Kidney (tissue), 14 donors: ENCODE data around the gene CACNG1. TPM values are rescaled to one million over a fixed set of nuclear protein-coding genes. Genes with fewer than 3 reads are reported as not detected.
A peak's percentile ranks its signal among the peaks of the same experiment; 100 is the strongest.

Experiments used
- DNase-seq, 5 donors: peaks; one replicate each; pipeline ENCODE4 v3.0.0-alpha.2; 2013 to 2020
- FAIRE-seq: peaks from 2 replicates; lab custom pipeline; 2012; peaks lifted over from hg19 to GRCh38; lab: Jason Lieb, UNC
- H3K27ac ChIP-seq, 2 donors: one replicate each; pipeline ENCODE4 v1.7.0; 2013; ENCODE audit warnings: low read depth in 2 of 2, low read length in 2 of 2, inconsistent platforms in 1 of 2
- H3K27me3 ChIP-seq: one replicate; pipeline ENCODE4 v1.7.1; 2013; ENCODE audit warnings: low read length, inconsistent platforms; ENCODE audit not compliant: control insufficient read depth, insufficient read depth
- H3K36me3 ChIP-seq, 3 donors: one replicate each; pipeline versions ENCODE4 v1.7.0 to v1.7.1; 2013; ENCODE audit warnings: low read length in 3 of 3, control low read depth in 1 of 3, inconsistent platforms in 1 of 3; ENCODE audit not compliant: insufficient read depth in 3 of 3, control insufficient read depth in 2 of 3
- H3K4me1 ChIP-seq, 3 donors: one replicate each; pipeline versions ENCODE4 v1.7.0 to v1.7.1; 2013; ENCODE audit warnings: low read length in 3 of 3, inconsistent platforms in 1 of 3, low read depth in 1 of 3; ENCODE audit not compliant: control insufficient read depth in 2 of 3, insufficient read depth in 2 of 3
- H3K4me3 ChIP-seq, 3 donors: one replicate each; pipeline versions ENCODE4 v1.7.0 to v1.8.1; 2013; ENCODE audit warnings: low read length in 3 of 3, control low read depth in 1 of 3, inconsistent platforms in 1 of 3
- H3K9ac ChIP-seq, 3 donors: one replicate each; pipeline versions ENCODE4 v1.7.0 to v1.7.1; 2013; ENCODE audit warnings: low read length in 3 of 3, control low read depth in 1 of 3, inconsistent platforms in 1 of 3
- H3K9me3 ChIP-seq, 3 donors: one replicate each; pipeline versions ENCODE4 v1.7.0 to v1.7.1; 2013; ENCODE audit warnings: low read length in 3 of 3, control low read depth in 1 of 3, inconsistent platforms in 1 of 3; ENCODE audit not compliant: control insufficient read depth in 2 of 3, insufficient read depth in 1 of 3
- intact Hi-C: fragments of 100-400 bp; cut with DNase I; formaldehyde crosslinking; loops from one replicate; pipeline ENCODE4 v1.11.1; 2022
- polyA plus RNA-seq: library from polyadenylated mRNA; stranded (reverse); fragments of 350-450 nt; fragmentation: Illumina TruSeq; extraction: RNeasy Lipid Tissue Mini Kit (QIAGEN cat#74804); gene quantifications from one replicate; pipeline ENCODE4 v1.2.3, GENCODE V29; 2014; ENCODE audit warnings: low read depth, low replicate concordance; ENCODE audit not compliant: insufficient read depth
- total RNA-seq: library from RNA; stranded (reverse); fragmentation: NEBNext Ultra II Directional; extraction: Animal tissue kit (Norgen Biotek cat#: 25700); gene quantifications from one replicate; pipeline ENCODE4 v1.2.1, GENCODE V29; 2021
- TF ChIP-seq, protein P1 (sequence below): IDR thresholded peaks from 3 replicates; pipeline ENCODE4 v1.5.1; 2012; ENCODE audit warnings: mild to moderate bottlenecking, moderate library complexity, borderline replicate concordance; ENCODE audit not compliant: insufficient read depth; ENCODE audit errors: extremely low read depth
- donor health status: control.
- donor health status: control.
- donor health status: control.
- donor health status: control.
- donor health status: control.
- donor health status: DM: yes; HTN: yes; CAD: no.
- donor health status: Normal renal cell carcinoma (clear cell type).

Gene CACNG1
- total and polyA plus RNA-seq, 2 donors from 2014 or later: not detected

DNA sequence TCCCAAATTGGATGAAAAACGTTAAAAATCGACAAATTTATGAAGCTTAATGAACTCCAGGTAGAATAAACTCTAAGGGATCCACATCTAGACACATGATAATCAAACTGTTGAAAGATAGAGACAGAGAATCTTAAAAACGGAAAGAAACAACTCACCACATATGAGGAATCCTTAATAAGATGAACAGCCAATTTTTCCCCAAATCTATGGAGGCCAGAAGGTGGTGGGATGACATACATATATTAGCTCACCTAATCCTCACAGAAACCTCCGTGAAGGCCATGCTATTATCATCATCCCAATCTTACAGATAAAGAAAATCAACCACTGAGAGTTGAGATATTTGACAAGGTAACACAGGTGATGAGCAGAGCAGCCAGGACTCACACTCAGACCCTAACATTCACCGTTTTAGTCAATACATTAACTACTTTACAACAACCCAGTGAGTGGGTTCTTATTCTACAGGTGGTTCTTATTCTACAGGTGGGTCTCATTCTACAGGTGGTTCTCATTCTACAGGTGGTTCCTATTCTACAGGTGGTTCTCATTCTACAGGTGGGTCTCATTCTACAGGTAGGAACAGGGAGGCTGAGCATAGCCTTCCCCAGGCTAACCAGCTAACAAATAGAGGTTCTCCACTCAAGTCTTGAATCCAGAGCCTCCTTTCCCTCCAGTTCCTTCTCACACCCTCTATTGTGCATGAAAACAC, 4.8 kb downstream of the CACNG1 start:
- H3K9me3 ChIP-seq: peaks cover 0 to 17% (median 0%) of the 10 kb centered on the region in 3 donors
- no peak overlapping the region for H3K27ac ChIP-seq
- H3K4me1 ChIP-seq: no peaks in the 10 kb centered on the region
- H3K27me3 ChIP-seq: no peaks in the 10 kb centered on the region
- no peak overlapping the region for H3K9ac ChIP-seq
- no peak overlapping the region for H3K4me3 ChIP-seq
- DNase-seq (no peak), FAIRE-seq (no peak)
- intact Hi-C loops: no loop called here
- TF ChIP-seq, protein P1, sequence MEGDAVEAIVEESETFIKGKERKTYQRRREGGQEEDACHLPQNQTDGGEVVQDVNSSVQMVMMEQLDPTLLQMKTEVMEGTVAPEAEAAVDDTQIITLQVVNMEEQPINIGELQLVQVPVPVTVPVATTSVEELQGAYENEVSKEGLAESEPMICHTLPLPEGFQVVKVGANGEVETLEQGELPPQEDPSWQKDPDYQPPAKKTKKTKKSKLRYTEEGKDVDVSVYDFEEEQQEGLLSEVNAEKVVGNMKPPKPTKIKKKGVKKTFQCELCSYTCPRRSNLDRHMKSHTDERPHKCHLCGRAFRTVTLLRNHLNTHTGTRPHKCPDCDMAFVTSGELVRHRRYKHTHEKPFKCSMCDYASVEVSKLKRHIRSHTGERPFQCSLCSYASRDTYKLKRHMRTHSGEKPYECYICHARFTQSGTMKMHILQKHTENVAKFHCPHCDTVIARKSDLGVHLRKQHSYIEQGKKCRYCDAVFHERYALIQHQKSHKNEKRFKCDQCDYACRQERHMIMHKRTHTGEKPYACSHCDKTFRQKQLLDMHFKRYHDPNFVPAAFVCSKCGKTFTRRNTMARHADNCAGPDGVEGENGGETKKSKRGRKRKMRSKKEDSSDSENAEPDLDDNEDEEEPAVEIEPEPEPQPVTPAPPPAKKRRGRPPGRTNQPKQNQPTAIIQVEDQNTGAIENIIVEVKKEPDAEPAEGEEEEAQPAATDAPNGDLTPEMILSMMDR: no peak
- no peaks in the 10 kb centered on the region for H3K36me3 ChIP-seq

DNA sequence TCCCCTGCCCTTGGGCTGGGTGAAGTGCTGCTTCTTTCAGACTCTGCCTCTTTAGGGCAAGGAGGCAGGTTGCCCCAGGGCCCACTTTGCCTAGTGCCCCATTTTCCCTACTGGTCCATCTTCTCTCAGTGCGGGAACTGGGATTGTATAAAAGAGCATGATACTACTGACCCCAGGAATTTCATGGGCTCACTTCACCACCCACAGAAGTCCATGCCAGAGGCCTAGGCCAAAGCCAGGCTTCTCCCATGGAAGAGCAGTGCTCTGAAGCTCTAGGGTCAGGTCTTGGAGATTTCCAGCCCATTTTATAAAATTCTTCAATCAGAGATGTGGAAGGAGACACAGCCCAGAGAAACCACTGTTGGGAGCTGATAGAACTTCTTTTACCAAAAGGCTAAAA, 5.7 kb downstream of the CACNG1 start:
- Histone ChIP-seq H3K36me3 (no peaks in the 10 kb centered on the region), H3K9me3 (peaks cover 0 to 17% (median 3%) of the 10 kb centered on the region in 3 donors), H3K4me1 (no peaks in the 10 kb centered on the region), H3K4me3 (no peak overlapping the region), H3K27me3 (no peaks in the 10 kb centered on the region), H3K27ac (no peak overlapping the region), H3K9ac (no peak overlapping the region)
- DNase-seq (peak in 1 of 5 donors; percentile 20), FAIRE-seq (no peak)
- intact Hi-C loops: no loop called here
- TF ChIP-seq, protein P1: no peak

DNA sequence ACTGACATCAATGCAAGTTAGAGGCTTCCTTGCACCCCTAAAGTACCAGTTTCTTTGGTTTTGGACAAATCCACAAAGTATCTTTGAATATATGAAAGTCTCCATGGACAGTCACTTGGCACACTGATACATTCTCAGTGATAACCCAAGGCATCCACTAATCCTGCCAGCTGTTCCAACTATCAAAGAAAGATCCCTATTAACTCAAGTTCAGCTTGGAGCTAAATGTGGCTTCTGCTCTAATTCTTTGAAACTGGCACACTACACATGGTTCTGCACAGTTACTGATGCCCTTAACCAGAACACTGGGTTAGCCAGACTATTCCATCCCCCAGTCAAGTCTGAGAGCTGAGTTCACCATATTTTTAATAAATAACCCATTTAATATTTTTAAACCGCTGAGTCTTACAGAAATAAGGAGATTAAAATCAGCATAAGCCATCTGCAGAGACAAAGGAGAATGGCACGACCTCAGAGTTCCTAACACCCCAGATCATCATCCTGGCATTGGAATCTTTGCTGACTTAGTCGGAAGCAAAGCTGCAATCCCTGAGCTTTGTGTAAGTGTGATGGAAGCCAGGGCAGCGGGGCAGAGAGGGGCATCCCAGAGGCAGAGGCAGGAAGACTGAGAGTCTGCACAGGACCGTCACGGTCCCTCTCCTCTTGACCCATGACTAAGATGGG, 6.3 kb downstream of the CACNG1 start:
- intact Hi-C loops: no loop called here
- Histone ChIP-seq H3K4me1 (no peaks in the 10 kb centered on the region), H3K4me3 (no peak overlapping the region), H3K9ac (no peak overlapping the region), H3K36me3 (no peaks in the 10 kb centered on the region), H3K9me3 (peaks cover 0 to 17% (median 3%) of the 10 kb centered on the region in 3 donors), H3K27me3 (no peaks in the 10 kb centered on the region), H3K27ac (no peak overlapping the region)
- no peak for FAIRE-seq
- TF ChIP-seq, protein P1: no peak
- peak in 1 of 5 donors; percentile 32 for DNase-seq
